H1 (cell line): ENCODE data around the gene SLC35B1. TPM values are rescaled to one million over a fixed set of nuclear protein-coding genes. Genes with fewer than 3 reads are reported as not detected.

Experiments used
- CTCF ChIA-PET: fragments of 300-600 bp; sonication (Branson Sonifier 250); formaldehyde crosslinking; loops from one replicate; lab custom pipeline; 2021; ENCODE audit not compliant: partially characterized antibody; lab: Charles Lee
- POLR2A ChIA-PET: fragments of 300-600 bp; sonication (Branson Sonifier 250); formaldehyde crosslinking; loops from one replicate; lab custom pipeline; 2021; ENCODE audit warnings: inconsistent platforms; ENCODE audit not compliant: partially characterized antibody; lab: Charles Lee
- DNase-seq, 2 experiments: peaks; one replicate each; pipeline versions ENCODE4 v3.0.0 to v3.0.0-alpha.2; 2010 to 2022; ENCODE audit warnings: low spot score in 2 of 2, low read depth in 1 of 2, mixed read lengths in 1 of 2
- FAIRE-seq: peaks from 2 replicates; lab custom pipeline; 2011; peaks lifted over from hg19 to GRCh38; lab: Jason Lieb, UNC
- H2AFZ ChIP-seq: 2 replicates; pipeline ENCODE4 v1.8.1; 2012; ENCODE audit warnings: low read length, inconsistent platforms
- H2AK5ac ChIP-seq: 2 replicates; pipeline ENCODE4 v1.6.1; 2013; ENCODE audit warnings: low read depth, low read length
- H2BK120ac ChIP-seq: replicated peaks from 2 replicates; pipeline ENCODE3; 2013; ENCODE audit warnings: low read depth, low read length, inconsistent platforms
- H2BK12ac ChIP-seq: 2 replicates; pipeline ENCODE4 v1.6.1; 2013; ENCODE audit warnings: low read depth, low read length
- H2BK15ac ChIP-seq: 2 replicates; pipeline ENCODE4 v1.6.1; 2013; ENCODE audit warnings: low read length
- H2BK20ac ChIP-seq: 2 replicates; pipeline ENCODE4 v1.6.1; 2013; ENCODE audit warnings: low read length
- H2BK5ac ChIP-seq: 2 replicates; pipeline ENCODE4 v1.6.1; 2013; ENCODE audit warnings: low read depth, low read length
- H3K14ac ChIP-seq: 2 replicates; pipeline ENCODE4 v1.6.1; 2013; ENCODE audit warnings: inconsistent platforms; ENCODE audit not compliant: insufficient read length
- H3K18ac ChIP-seq: 2 replicates; pipeline ENCODE4 v1.6.1; 2013; ENCODE audit warnings: low read length; ENCODE audit errors: extremely low read depth
- H3K23ac ChIP-seq: 2 replicates; pipeline ENCODE4 v1.6.1; 2013; ENCODE audit warnings: inconsistent platforms; ENCODE audit not compliant: insufficient read length
- H3K23me2 ChIP-seq: 2 replicates; pipeline ENCODE4 v1.6.1; 2013; ENCODE audit warnings: low read depth, low read length
- H3K27ac ChIP-seq: 2 replicates; pipeline ENCODE4 v1.6.1; 2011; ENCODE audit warnings: low read depth, low read length, inconsistent platforms
- H3K27me3 ChIP-seq, 4 experiments: replicated peaks in 1 of 4; 1 replicate in 1 of 4; 2 replicates in 3 of 4; pipeline versions ENCODE4 v1.6.1 to v1.8.1; 2011 to 2013; ENCODE audit warnings: low read length in 3 of 4, mild to moderate bottlenecking in 3 of 4, inconsistent platforms in 2 of 4, mixed read lengths in 2 of 4, moderate library complexity in 1 of 4; ENCODE audit not compliant: control insufficient read depth in 3 of 4, insufficient read depth in 3 of 4; ENCODE audit errors: extremely low read depth in 1 of 4
- H3K36me3 ChIP-seq, 4 experiments: 2 replicates each; pipeline versions ENCODE4 v1.6.1 to v1.8.1; 2011 to 2013; ENCODE audit warnings: mild to moderate bottlenecking in 4 of 4, low read length in 3 of 4, moderate library complexity in 2 of 4, control low read depth in 1 of 4, inconsistent platforms in 1 of 4; ENCODE audit not compliant: insufficient read depth in 4 of 4, control insufficient read depth in 2 of 4
- H3K4ac ChIP-seq: replicated peaks from 2 replicates; pipeline ENCODE3; 2013; ENCODE audit warnings: low read length, low read depth, mixed read lengths, inconsistent platforms; ENCODE audit not compliant: insufficient read length
- H3K4me1 ChIP-seq, 4 experiments: replicated peaks in 1 of 4; 1 replicate in 1 of 4; 2 replicates in 3 of 4; pipeline versions ENCODE4 v1.6.1 to v1.8.1; 2011 to 2013; ENCODE audit warnings: low read length in 3 of 4, inconsistent platforms in 2 of 4, mixed read lengths in 1 of 4; ENCODE audit not compliant: insufficient read depth in 4 of 4, control insufficient read depth in 3 of 4
- H3K4me2 ChIP-seq, 2 experiments: 2 replicates each; pipeline versions ENCODE4 v1.6.1 to v1.8.1; 2011 to 2013; ENCODE audit warnings: low read depth in 2 of 2, low read length in 2 of 2, control low read depth in 1 of 2, inconsistent platforms in 1 of 2, mild to moderate bottlenecking in 1 of 2; ENCODE audit not compliant: insufficient read depth in 1 of 2
- H3K4me3 ChIP-seq, 4 experiments: fragments of 200-600, 300-600 bp in 1 of 4; sonication (generic), shearing (Covaris generic), sonication (Bioruptor Twin) in 1 of 4; 2 replicates each; pipeline versions ENCODE4 v1.5.1 to v1.8.1; 2011 to 2016; ENCODE audit warnings: low read length in 4 of 4, low read depth in 3 of 4, control low read depth in 2 of 4, inconsistent platforms in 2 of 4, mild to moderate bottlenecking in 2 of 4, mixed read lengths in 1 of 4, moderate library complexity in 1 of 4; ENCODE audit not compliant: insufficient read depth in 2 of 4; ENCODE audit errors: extremely low read depth in 1 of 4
- H3K56ac ChIP-seq: replicated peaks from 2 replicates; pipeline ENCODE3; 2013; ENCODE audit warnings: low read depth, mild to moderate bottlenecking, mixed read lengths, low read length, inconsistent platforms; ENCODE audit not compliant: insufficient read length
- H3K79me1 ChIP-seq: 2 replicates; pipeline ENCODE4 v1.6.1; 2013; ENCODE audit warnings: low read depth, low read length, control low read depth
- H3K79me2 ChIP-seq, 2 experiments: 2 replicates each; pipeline versions ENCODE4 v1.6.1 to v1.8.1; 2012 to 2013; ENCODE audit warnings: low read length in 2 of 2, mild to moderate bottlenecking in 2 of 2, inconsistent platforms in 1 of 2; ENCODE audit not compliant: insufficient read depth in 2 of 2, control insufficient read depth in 1 of 2
- H3K9ac ChIP-seq, 4 experiments: replicated peaks in 1 of 4; 1 replicate in 1 of 4; 2 replicates in 3 of 4; pipeline versions ENCODE4 v1.6.1 to v1.8.1; 2011 to 2013; ENCODE audit warnings: low read depth in 3 of 4, low read length in 3 of 4, control low read depth in 2 of 4, mild to moderate bottlenecking in 2 of 4, moderate library complexity in 2 of 4, inconsistent platforms in 1 of 4; ENCODE audit errors: extremely low read depth in 1 of 4
- H3K9me3 ChIP-seq, 2 experiments: 2 replicates each; pipeline versions ENCODE4 v1.6.1 to v1.8.1; 2012 to 2013; ENCODE audit warnings: mild to moderate bottlenecking in 2 of 2, moderate library complexity in 2 of 2, control low read depth in 1 of 2, inconsistent platforms in 1 of 2, low read depth in 1 of 2, low read length in 1 of 2, mixed read lengths in 1 of 2; ENCODE audit not compliant: insufficient read depth in 2 of 2
- H4K20me1 ChIP-seq, 2 experiments: replicated peaks in 1 of 2; 2 replicates each; pipeline versions ENCODE3 to v1.8.1; 2011 to 2013; ENCODE audit warnings: inconsistent platforms in 2 of 2, low read length in 2 of 2, mild to moderate bottlenecking in 1 of 2; ENCODE audit not compliant: insufficient read depth in 2 of 2, control insufficient read depth in 1 of 2
- H4K5ac ChIP-seq: 2 replicates; pipeline ENCODE4 v1.6.1; 2013; ENCODE audit warnings: low read length, low read depth, mixed read lengths, inconsistent platforms; ENCODE audit not compliant: insufficient read length
- H4K8ac ChIP-seq: 2 replicates; pipeline ENCODE4 v1.8.0; 2013; ENCODE audit warnings: mild to moderate bottlenecking, moderate library complexity, low read length, inconsistent platforms; ENCODE audit not compliant: insufficient read depth; ENCODE audit errors: extremely low read depth
- H4K91ac ChIP-seq: replicated peaks from 2 replicates; pipeline ENCODE3; 2013; ENCODE audit warnings: low read length, mixed read lengths, inconsistent platforms; ENCODE audit not compliant: insufficient read length
- ASH2L ChIP-seq: fragments of 200-600, 300-600 bp; sonication (generic); IDR thresholded peaks from one replicate; pipeline ENCODE4 v1.7.1; 2017; ENCODE audit warnings: low read length
- CBX5 ChIP-seq: fragments of 300-800, 300-1000 bp; sonication (generic); IDR thresholded peaks from 2 replicates; pipeline ENCODE4 v1.7.1; 2016; ENCODE audit warnings: antibody characterized with exemption, low read length, low read depth
- HDAC2 ChIP-seq, 2 experiments: fragments of 300-600 bp in 1 of 2; sonication (generic) in 1 of 2; IDR thresholded peaks; 2 replicates each; pipeline ENCODE4 v1.6.1; 2011 to 2012; ENCODE audit warnings: low read depth in 2 of 2, low read length in 2 of 2, mild to moderate bottlenecking in 2 of 2, moderate library complexity in 2 of 2, borderline replicate concordance in 1 of 2, inconsistent platforms in 1 of 2
- JUND ChIP-seq: IDR thresholded peaks from 2 replicates; pipeline ENCODE4 v1.6.1; 2011; ENCODE audit warnings: mild to moderate bottlenecking, improper control_type of control experiment, low read length
- KDM1A ChIP-seq: fragments of 200-600, 300-600 bp; sonication (generic); IDR thresholded peaks from 2 replicates; pipeline ENCODE4 v1.7.1; 2016; ENCODE audit warnings: mild to moderate bottlenecking, low read length, borderline replicate concordance
- MAFK ChIP-seq: IDR thresholded peaks from 2 replicates; pipeline ENCODE4 v1.6.1; 2012; ENCODE audit warnings: low read depth, mild to moderate bottlenecking, improper control_type of control experiment, low read length
- RXRA ChIP-seq: IDR thresholded peaks from 2 replicates; pipeline ENCODE4 v1.6.1; 2011; ENCODE audit warnings: low read depth, mild to moderate bottlenecking, low read length, moderate library complexity; ENCODE audit not compliant: insufficient read depth
- SAP30 ChIP-seq: fragments of 300-600 bp; sonication (generic); IDR thresholded peaks from 2 replicates; pipeline ENCODE4 v1.7.1; 2012; ENCODE audit warnings: low read length, moderate library complexity, mild to moderate bottlenecking, inconsistent platforms; ENCODE audit not compliant: insufficient read depth, insufficient replicate concordance
- SP4 ChIP-seq: IDR thresholded peaks from 2 replicates; pipeline ENCODE4 v1.6.1; 2012; ENCODE audit warnings: low read length, inconsistent platforms
- TAF1 ChIP-seq: IDR thresholded peaks from 2 replicates; pipeline ENCODE4 v1.6.1; 2011; ENCODE audit warnings: mild to moderate bottlenecking, low read depth, low read length
- WGBS, 2 experiments: shearing (Covaris generic) in 1 of 2; methylation state at CpG; one replicate each; pipeline versions ENCODE4 v1.1.6 to v1.1.7; 2013 to 2015; ENCODE audit warnings: low lambda C conversion rate in 2 of 2, mixed read lengths in 2 of 2, inconsistent platforms in 1 of 2, low coverage in 1 of 2, missing lambda C conversion rate in 1 of 2; ENCODE audit not compliant: insufficient replicate concordance in 2 of 2, insufficient coverage in 1 of 2, insufficient read length in 1 of 2; ENCODE audit errors: extremely low coverage in 1 of 2, missing lambda C conversion rate in 1 of 2; 5-methylcytosine and 5-hydroxymethylcytosine counted together
- polyA plus RNA-seq, 7 experiments: library from polyadenylated mRNA; depleted of rRNA in 3 of 7; stranded (reverse) in 5 of 7; unstranded in 2 of 7; fragments of >200 nt in 5 of 7; fragments of 200-250 nt in 2 of 7; gene quantifications; 1 replicate in 5 of 7; 2 replicates in 1 of 7; 4 replicates in 1 of 7; pipeline versions ENCODE4 v1.2.1 to v1.2.3, GENCODE V29; 2011 to 2013; ENCODE audit warnings: missing spikeins in 2 of 7, mixed read lengths in 2 of 7
- total RNA-seq: library from RNA; stranded (reverse); fragmentation: NEBNext Ultra II Directional; extraction: Animal tissue kit (Norgen Biotek cat#: 25700); gene quantifications from 2 replicates; pipeline ENCODE4 v1.2.1, GENCODE V29; 2021
- TF ChIP-seq, protein P1 (sequence below): IDR thresholded peaks from 2 replicates; pipeline ENCODE4 v1.6.1; 2011; ENCODE audit warnings: low read depth, mild to moderate bottlenecking, low read length; ENCODE audit not compliant: insufficient read depth
- TF ChIP-seq, protein P2 (sequence below): IDR thresholded peaks from 2 replicates; pipeline ENCODE4 v1.6.1; 2011; ENCODE audit warnings: low read length, improper control_type of control experiment

The SLC35B1 gene
- total and polyA plus RNA-seq, 2 of the 8 experiments (the other 6 are each of a cell fraction or from before 2014, with no cell fraction given): 56.5 to 87.7 TPM

DNA sequence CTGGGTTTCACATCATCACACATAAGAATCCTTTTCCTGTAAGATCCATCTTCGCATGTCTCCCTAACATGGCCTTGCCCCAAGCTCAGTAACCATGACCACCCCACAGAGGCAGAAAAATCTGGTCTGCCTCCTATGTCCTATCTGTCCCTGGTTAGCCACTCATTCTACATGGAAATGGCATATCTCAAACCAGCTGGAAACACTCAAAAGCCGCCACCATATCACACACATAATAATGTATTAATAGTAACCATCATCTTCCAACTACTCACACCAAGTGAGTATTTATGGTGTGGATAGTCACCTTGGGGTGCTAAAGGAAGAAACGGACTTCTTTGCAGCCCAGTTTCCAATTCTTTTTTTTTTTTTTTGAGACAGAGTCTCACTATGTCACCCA is 44.7 kb upstream of the SLC35B1 start:
- no peaks in the 10 kb centered on the region for H3K27me3 ChIP-seq
- H2BK5ac ChIP-seq: peak overlapping the region; percentile 56; the same call in 1 of the 2 replicates
- no peak overlapping the region for H3K4me3 ChIP-seq
- H3K27ac ChIP-seq: no peak overlapping the region
- no peak overlapping the region for H3K9ac ChIP-seq
- no peak overlapping the region for H3K4me2 ChIP-seq
- CTCF ChIA-PET: interaction anchor here (1.0 to 2.5 kb wide), 4 partner anchors 25 to 244 kb away, joined by 3 to 8 read pairs (median 3); no protein-coding TSS in a partner anchor
- H2BK12ac ChIP-seq: no peak overlapping the region
- H3K79me1 ChIP-seq: peaks cover 2% of the 10 kb centered on the region; the same call in 1 of the 2 replicates
- POLR2A ChIA-PET: interaction anchor here (0.7 to 6.9 kb wide), 5 partner anchors 10 to 43 kb away, joined by 3 to 56 read pairs (median 4); partner anchors contain the start of genes FAM117A and KAT7
- H3K9me3 ChIP-seq: no peaks in the 10 kb centered on the region
- H2AFZ ChIP-seq: no peak overlapping the region
- no peak overlapping the region for H4K91ac ChIP-seq
- H3K36me3 ChIP-seq: peaks cover 0 to 4% (median 1%) of the 10 kb centered on the region in 4 experiments; a peak in 2 of 8 replicates
- H4K8ac ChIP-seq: no peak overlapping the region
- no peak overlapping the region for H2AK5ac ChIP-seq
- no peak overlapping the region for H3K18ac ChIP-seq
- peaks cover 0 to 17% of the 10 kb centered on the region in 2 experiments for H4K20me1 ChIP-seq
- no peak overlapping the region for H3K23ac ChIP-seq
- peaks cover 6 to 63% of the 10 kb centered on the region in 2 experiments for H3K79me2 ChIP-seq
- peaks cover 0 to 2% (median 0%) of the 10 kb centered on the region in 4 experiments; a peak in 3 of 7 replicates for H3K4me1 ChIP-seq
- H3K23me2 ChIP-seq: no peaks in the 10 kb centered on the region
- no peak overlapping the region for H3K14ac ChIP-seq
- 91% methylated on average over 3 of the region's 3 CpGs; no CpG with 5 or more reads in 1 of the 2 experiments for WGBS, 2 experiments
- H2BK20ac ChIP-seq: no peak overlapping the region
- no peak overlapping the region for H2BK120ac ChIP-seq
- H4K5ac ChIP-seq: no peak overlapping the region
- no peak overlapping the region for H2BK15ac ChIP-seq
- DNase-seq (no peak), FAIRE-seq (no peak)
- no peak overlapping the region for H3K56ac ChIP-seq
- H3K4ac ChIP-seq: no peak overlapping the region
- TF ChIP-seq CBX5: no peak
- no peak for TF ChIP-seq SP4
- TF ChIP-seq HDAC2 (IDR thresholded peaks at IDR 0.05; ENCODE audit: borderline replicate concordance in 1 of 2, low read depth in 2 of 2, low read length in 2 of 2): no peak
- no peak for TF ChIP-seq TAF1
- no peak for TF ChIP-seq MAFK
- TF ChIP-seq SAP30: no peak
- TF ChIP-seq, protein P1, sequence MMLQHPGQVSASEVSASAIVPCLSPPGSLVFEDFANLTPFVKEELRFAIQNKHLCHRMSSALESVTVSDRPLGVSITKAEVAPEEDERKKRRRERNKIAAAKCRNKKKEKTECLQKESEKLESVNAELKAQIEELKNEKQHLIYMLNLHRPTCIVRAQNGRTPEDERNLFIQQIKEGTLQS: no peak
- no peak for TF ChIP-seq ASH2L
- no peak for TF ChIP-seq JUND
- no peak for TF ChIP-seq RXRA
- TF ChIP-seq, protein P2, sequence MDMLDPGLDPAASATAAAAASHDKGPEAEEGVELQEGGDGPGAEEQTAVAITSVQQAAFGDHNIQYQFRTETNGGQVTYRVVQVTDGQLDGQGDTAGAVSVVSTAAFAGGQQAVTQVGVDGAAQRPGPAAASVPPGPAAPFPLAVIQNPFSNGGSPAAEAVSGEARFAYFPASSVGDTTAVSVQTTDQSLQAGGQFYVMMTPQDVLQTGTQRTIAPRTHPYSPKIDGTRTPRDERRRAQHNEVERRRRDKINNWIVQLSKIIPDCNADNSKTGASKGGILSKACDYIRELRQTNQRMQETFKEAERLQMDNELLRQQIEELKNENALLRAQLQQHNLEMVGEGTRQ: no peak
- no peak for TF ChIP-seq KDM1A
